Ectodermal cell (in vitro differentiated cells): ENCODE data around the gene SYNPO2.

Source experiments
- H3K27ac ChIP-seq: 2 replicates; pipeline ENCODE4 v1.7.0; 2013; ENCODE audit warnings: mild to moderate bottlenecking, low read depth, low read length; ENCODE audit not compliant: insufficient read depth, poor library complexity, severe bottlenecking
- H3K27me3 ChIP-seq: 2 replicates; pipeline ENCODE4 v1.7.0; 2013; ENCODE audit warnings: mild to moderate bottlenecking, low read length; ENCODE audit not compliant: insufficient read depth, control insufficient read depth, poor library complexity, severe bottlenecking
- H3K36me3 ChIP-seq: one replicate; pipeline ENCODE4 v1.7.0; 2013; ENCODE audit warnings: low read length; ENCODE audit not compliant: control insufficient read depth, insufficient read depth
- H3K4me1 ChIP-seq: one replicate; pipeline ENCODE4 v1.7.0; 2013; ENCODE audit warnings: low read length; ENCODE audit not compliant: control insufficient read depth, insufficient read depth
- H3K4me3 ChIP-seq: 2 replicates; pipeline ENCODE4 v1.7.0; 2013; ENCODE audit warnings: low read depth, low read length, control low read depth; ENCODE audit not compliant: insufficient read depth
- H3K9me3 ChIP-seq: 2 replicates; pipeline ENCODE4 v1.7.0; 2013; ENCODE audit warnings: mild to moderate bottlenecking, low read length, moderate library complexity; ENCODE audit not compliant: control insufficient read depth
- WGBS, 2 experiments: methylation state at CpG; one replicate each; pipeline ENCODE4 v1.1.7; 2013; ENCODE audit warnings: missing lambda C conversion rate in 2 of 2; 5-methylcytosine and 5-hydroxymethylcytosine counted together

Gene SYNPO2

GRCh38 chr4:118981171-118981838, 92.7 kb downstream of the SYNPO2 start:
- no peaks in the 10 kb centered on the region for H3K9me3 ChIP-seq
- no peaks in the 10 kb centered on the region for H3K4me1 ChIP-seq
- H3K4me3 ChIP-seq: no peak overlapping the region
- no peaks in the 10 kb centered on the region for H3K36me3 ChIP-seq
- H3K27ac ChIP-seq: no peak overlapping the region
- no peaks in the 10 kb centered on the region for H3K27me3 ChIP-seq
- WGBS, 2 experiments: 45 to 52% methylated on average over 5 to 6 of the region's 6 CpGs

GRCh38 chr4:118981839-118982381, 93.3 kb downstream of the SYNPO2 start:
- Histone ChIP-seq H3K27me3 (no peaks in the 10 kb centered on the region), H3K4me1 (no peaks in the 10 kb centered on the region), H3K4me3 (no peak overlapping the region), H3K27ac (no peak overlapping the region), H3K36me3 (no peaks in the 10 kb centered on the region), H3K9me3 (no peaks in the 10 kb centered on the region)
- 45 to 50% methylated on average over 7 of the region's 7 CpGs for WGBS, 2 experiments

- no peak overlapping the region for H3K27ac ChIP-seq
- no peaks in the 10 kb centered on the region for H3K36me3 ChIP-seq
- H3K9me3 ChIP-seq: no peaks in the 10 kb centered on the region
- H3K4me3 ChIP-seq: no peak overlapping the region
- H3K4me1 ChIP-seq: no peaks in the 10 kb centered on the region
- WGBS, 2 experiments: 89 to 90% methylated on average over 2 of the region's 2 CpGs
- no peaks in the 10 kb centered on the region for H3K27me3 ChIP-seq
Measured at GRCh38 chr4:118983293-118983692, 94.6 kb downstream of the SYNPO2 start.

GRCh38 chr4:118983831-118984230, 95.2 kb downstream of the SYNPO2 start:
- no peaks in the 10 kb centered on the region for H3K36me3 ChIP-seq
- WGBS, 2 experiments: 89 to 98% methylated on average over 1 of the region's 1 CpG
- no peaks in the 10 kb centered on the region for H3K9me3 ChIP-seq
- H3K27ac ChIP-seq: no peak overlapping the region
- H3K4me3 ChIP-seq: no peak overlapping the region
- H3K27me3 ChIP-seq: no peaks in the 10 kb centered on the region
- H3K4me1 ChIP-seq: no peaks in the 10 kb centered on the region

- no peaks in the 10 kb centered on the region for H3K27me3 ChIP-seq
- H3K36me3 ChIP-seq: no peaks in the 10 kb centered on the region
- WGBS, 2 experiments: 92 to 96% methylated on average over 5 of the region's 5 CpGs
- no peak overlapping the region for H3K4me3 ChIP-seq
- no peaks in the 10 kb centered on the region for H3K4me1 ChIP-seq
- no peaks in the 10 kb centered on the region for H3K9me3 ChIP-seq
- H3K27ac ChIP-seq: no peak overlapping the region
Measured at GRCh38 chr4:118985170-118986000, 96.7 kb downstream of the SYNPO2 start.

GRCh38 chr4:118987959-118988634, 99.4 kb downstream of the SYNPO2 start:
- Histone ChIP-seq H3K36me3 (no peaks in the 10 kb centered on the region), H3K4me1 (no peaks in the 10 kb centered on the region), H3K9me3 (no peaks in the 10 kb centered on the region), H3K27me3 (no peaks in the 10 kb centered on the region), H3K27ac (no peak overlapping the region), H3K4me3 (no peak overlapping the region)
- WGBS, 2 experiments: 100% methylated on average over 1 of the region's 1 CpG

- H3K27me3 ChIP-seq: no peaks in the 10 kb centered on the region
- H3K36me3 ChIP-seq: no peaks in the 10 kb centered on the region
- 84 to 89% methylated on average over 4 of the region's 4 CpGs for WGBS, 2 experiments
- no peaks in the 10 kb centered on the region for H3K9me3 ChIP-seq
- H3K4me3 ChIP-seq: no peak overlapping the region
- no peaks in the 10 kb centered on the region for H3K4me1 ChIP-seq
- H3K27ac ChIP-seq: no peak overlapping the region
Measured at GRCh38 chr4:118988635-118988972, 100.0 kb downstream of the SYNPO2 start.

GRCh38 chr4:118989098-118990080, 100.7 kb downstream of the SYNPO2 start:
- Histone ChIP-seq H3K4me3 (no peak overlapping the region), H3K36me3 (no peaks in the 10 kb centered on the region), H3K9me3 (no peaks in the 10 kb centered on the region), H3K27ac (no peak overlapping the region), H3K4me1 (no peaks in the 10 kb centered on the region), H3K27me3 (no peaks in the 10 kb centered on the region)
- 94 to 95% methylated on average over 4 to 7 of the region's 7 CpGs for WGBS, 2 experiments

- H3K27ac ChIP-seq: no peak overlapping the region
- H3K4me1 ChIP-seq: no peaks in the 10 kb centered on the region
- no peaks in the 10 kb centered on the region for H3K9me3 ChIP-seq
- H3K4me3 ChIP-seq: no peak overlapping the region
- H3K36me3 ChIP-seq: no peaks in the 10 kb centered on the region
- H3K27me3 ChIP-seq: no peaks in the 10 kb centered on the region
- 94 to 95% methylated on average over 5 of the region's 5 CpGs for WGBS, 2 experiments
Measured at GRCh38 chr4:118991686-118992085, 103.0 kb downstream of the SYNPO2 start.
